Endodermal cell (in vitro differentiated cells): ENCODE measurements around the gene SYT2. TPM values are rescaled to one million over a fixed set of nuclear protein-coding genes. Genes with fewer than 3 reads are reported as not detected.

Source experiments
- DNase-seq: peaks from one replicate; pipeline ENCODE4 v3.0.0-alpha.2; 2017
- H3K27ac ChIP-seq: 2 replicates; pipeline ENCODE4 v1.5.1; 2013; ENCODE audit warnings: mild to moderate bottlenecking, low read depth, low read length, moderate library complexity
- H3K27me3 ChIP-seq: 2 replicates; pipeline ENCODE4 v1.6.1; 2013; ENCODE audit warnings: mild to moderate bottlenecking, low read length, moderate library complexity; ENCODE audit not compliant: insufficient read depth, control insufficient read depth, poor library complexity, severe bottlenecking
- H3K36me3 ChIP-seq: 2 replicates; pipeline ENCODE4 v1.7.0; 2013; ENCODE audit warnings: mild to moderate bottlenecking, low read length, moderate library complexity; ENCODE audit not compliant: control insufficient read depth, insufficient read depth
- H3K4me1 ChIP-seq: one replicate; pipeline ENCODE4 v1.7.0; 2013; ENCODE audit warnings: low read length; ENCODE audit not compliant: control insufficient read depth, insufficient read depth
- H3K4me3 ChIP-seq: 2 replicates; pipeline ENCODE4 v1.5.1; 2013; ENCODE audit warnings: mild to moderate bottlenecking, low read length, moderate library complexity
- H3K9ac ChIP-seq: 2 replicates; pipeline ENCODE4 v1.6.1; 2013; ENCODE audit warnings: mild to moderate bottlenecking, low read length, moderate library complexity; ENCODE audit not compliant: poor library complexity, severe bottlenecking; ENCODE audit errors: extremely low read depth
- H3K9me3 ChIP-seq: 2 replicates; pipeline ENCODE4 v1.6.1; 2013; ENCODE audit warnings: mild to moderate bottlenecking, low read length, moderate library complexity; ENCODE audit not compliant: control insufficient read depth
- H3K27ac Mint-ChIP-seq: 2 replicates; pipeline ENCODE4 v1.8.0; 2020; ENCODE audit warnings: mixed read lengths
- H3K27me3 Mint-ChIP-seq: 2 replicates; pipeline ENCODE4 v1.8.0; 2021; ENCODE audit warnings: mild to moderate bottlenecking, mixed read lengths; ENCODE audit not compliant: insufficient read depth
- H3K36me3 Mint-ChIP-seq: 2 replicates; pipeline ENCODE4 v1.8.0; 2020; ENCODE audit warnings: low read depth, mixed read lengths
- H3K4me1 Mint-ChIP-seq: 2 replicates; pipeline ENCODE4 v1.8.0; 2020; ENCODE audit warnings: mixed read lengths
- H3K4me3 Mint-ChIP-seq: 2 replicates; pipeline ENCODE4 v1.8.0; 2020; ENCODE audit warnings: mild to moderate bottlenecking, moderate library complexity, mixed read lengths
- H3K9me3 Mint-ChIP-seq: 2 replicates; pipeline ENCODE4 v1.8.0; 2020; ENCODE audit warnings: mild to moderate bottlenecking, mixed read lengths
- CTCF ChIP-seq: fragments of 200-600 bp; sonication (generic); conservative IDR thresholded peaks from 2 replicates; pipeline ENCODE4 v1.5.0; 2021; ENCODE audit warnings: antibody characterized with exemption, mild to moderate bottlenecking
- WGBS, 2 experiments: methylation state at CpG; one replicate each; pipeline versions ENCODE4 v1.1.5 to v1.1.7; 2013; ENCODE audit warnings: missing lambda C conversion rate in 2 of 2, mixed read lengths in 1 of 2; ENCODE audit not compliant: insufficient coverage in 1 of 2, insufficient read length in 1 of 2; 5-methylcytosine and 5-hydroxymethylcytosine counted together
- long read RNA-seq, 4 experiments: library from polyadenylated mRNA in 2 of 4; library from RNA in 1 of 4; library from capped mRNA in 1 of 4; stranded (forward) in 3 of 4; unstranded in 1 of 4; transcript quantifications; one replicate each; pipeline ENCODE4 v2.0.0, GENCODE V29; 2020 to 2021; ENCODE audit warnings: inconsistent platforms in 1 of 4
- polyA plus RNA-seq, 2 experiments: library from polyadenylated mRNA; stranded (reverse); fragments of 50-300 nt; gene quantifications; one replicate each; pipeline ENCODE4 v1.2.3, GENCODE V29; 2013
- total RNA-seq, 2 donors: library from RNA; stranded (reverse); fragmentation: NEBNext Ultra II Directional in 1 of 2; extraction: Animal tissue kit (Norgen Biotek cat#: 25700) in 1 of 2; gene quantifications; 2 replicates in 1 of 2; 3 replicates in 1 of 2; pipeline ENCODE4 v1.2.1, GENCODE V29; 2021

Gene SYT2
- 1 to 10 TPM; 2.9 to 4.4 TPM for total RNA-seq
- 12.0 TPM for polyA plus RNA-seq (2013, experiment 1 of 2)
- polyA plus RNA-seq (2013, experiment 2 of 2): 9.7 TPM
- long read RNA-seq, experiment 1, partial matches to known transcripts: 0 of 2 reads
- long read RNA-seq, experiment 1, other reads (novel, unspliced or antisense): 2 of 2 reads
- long read RNA-seq, experiment 2, full-length matches to known transcripts: 1 of 6 reads
- long read RNA-seq, experiment 2, partial matches to known transcripts: 0 of 6 reads
- long read RNA-seq, experiment 2, other reads (novel, unspliced or antisense): 5 of 6 reads
- long read RNA-seq, experiment 3, full-length matches to known transcripts: 3 of 12 reads
- long read RNA-seq, experiment 3, partial matches to known transcripts: 0 of 12 reads
- long read RNA-seq, experiment 3, other reads (novel, unspliced or antisense): 9 of 12 reads
- long read RNA-seq, experiment 4, partial matches to known transcripts: 1 of 2 reads
- long read RNA-seq, experiment 4, other reads (novel, unspliced or antisense): 1 of 2 reads

DNA sequence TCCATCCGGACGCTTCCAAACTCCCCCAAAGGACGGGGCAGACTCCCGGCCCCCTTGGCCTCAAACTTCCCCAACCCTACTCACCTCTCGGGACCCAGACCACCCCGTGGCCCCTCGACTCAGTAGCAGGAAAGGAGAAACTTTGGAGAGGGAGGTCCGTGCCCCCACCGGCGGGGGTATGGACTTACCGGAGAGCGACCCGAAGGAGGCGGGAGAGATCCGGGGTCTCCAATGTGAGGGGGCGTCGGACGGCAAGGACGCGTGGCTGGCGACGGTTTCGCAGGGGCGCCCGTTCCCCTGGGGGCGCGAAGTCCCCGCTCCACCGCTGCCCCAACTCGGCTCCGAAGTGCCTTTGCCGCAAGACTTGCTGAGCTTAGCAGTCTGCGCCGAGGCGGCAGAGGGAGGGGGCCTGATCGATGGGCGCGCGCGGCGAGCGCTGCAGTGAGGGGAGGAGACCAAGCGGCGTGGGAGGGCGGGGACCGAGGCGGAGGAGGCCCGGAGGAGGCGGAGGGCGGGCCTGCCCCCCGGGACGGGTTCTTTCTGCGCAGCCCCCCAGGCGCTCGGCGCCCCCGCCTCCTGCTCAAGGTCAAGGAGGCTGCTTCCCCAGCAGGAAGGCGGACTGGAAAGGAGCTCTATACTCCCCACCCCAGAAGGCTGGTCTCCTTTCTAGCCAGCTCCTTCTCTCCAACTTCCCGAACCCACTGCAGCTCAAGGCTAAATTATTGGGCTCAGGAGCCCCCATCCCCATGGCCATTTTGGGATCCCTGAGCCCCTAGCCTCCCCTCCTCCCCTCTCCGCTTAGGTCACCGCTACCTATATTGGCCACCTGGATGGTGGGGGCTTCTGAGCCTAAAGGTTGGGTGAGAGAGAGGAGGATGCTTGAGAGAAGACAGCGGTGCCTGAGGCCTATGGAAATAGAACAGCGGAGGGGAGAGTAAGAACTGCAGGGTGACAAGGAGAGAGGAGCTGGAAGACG is at the start of gene SYT2:
Gene SYT2, minus strand, starts transcription at position 385 of the 976 bp plus-strand sequence. CDS start 104,682 bp downstream, outside the sequence.
- H3K27me3 ChIP-seq: peaks cover 74% of the 10 kb centered on the region
- H3K27ac ChIP-seq: no peak within 1 kb of the TSS
- peaks cover 72% of the 10 kb centered on the region for H3K27me3 Mint-ChIP-seq
- H3K9ac ChIP-seq: no peak within 1 kb of the TSS
- no peaks in the 10 kb centered on the region for H3K9me3 ChIP-seq
- H3K4me1 ChIP-seq: no peaks in the 10 kb centered on the region
- DNase-seq: peak; percentile 85
- 6 to 7% methylated on average over 21 to 64 of the region's 64 CpGs for WGBS, 2 experiments
- peak within 1 kb of the TSS; percentile 48 for H3K27ac Mint-ChIP-seq
- peaks cover 8% of the 10 kb centered on the region for H3K4me1 Mint-ChIP-seq
- no peaks in the 10 kb centered on the region for H3K36me3 ChIP-seq
- H3K4me3 ChIP-seq: peak within 1 kb of the TSS; percentile 80
- H3K9me3 Mint-ChIP-seq: no peaks in the 10 kb centered on the region
- TF ChIP-seq CTCF: no peak
- H3K36me3 Mint-ChIP-seq: no peaks in the 10 kb centered on the region
- H3K4me3 Mint-ChIP-seq: peak within 1 kb of the TSS; percentile 59

- Histone ChIP-seq H3K27ac (no peak overlapping the region), H3K27me3 (no peaks in the 10 kb centered on the region), H3K4me3 (no peak overlapping the region), H3K9me3 (no peaks in the 10 kb centered on the region), H3K4me1 (no peaks in the 10 kb centered on the region), H3K36me3 (peaks cover 94% of the 10 kb centered on the region), H3K9ac (no peak overlapping the region)
- no peaks in the 10 kb centered on the region for H3K27me3 Mint-ChIP-seq
- H3K4me3 Mint-ChIP-seq: no peak overlapping the region
- no peaks in the 10 kb centered on the region for H3K9me3 Mint-ChIP-seq
- H3K27ac Mint-ChIP-seq: no peak overlapping the region
- DNase-seq: no peak
- peaks cover 89% of the 10 kb centered on the region for H3K36me3 Mint-ChIP-seq
- TF ChIP-seq CTCF: no peak
- H3K4me1 Mint-ChIP-seq: no peaks in the 10 kb centered on the region
- 96 to 100% methylated on average over 2 of the region's 2 CpGs for WGBS, 2 experiments
Observed at GRCh38 chr1:202756391-202756790, 46.1 kb upstream of the SYT2 start.

DNA sequence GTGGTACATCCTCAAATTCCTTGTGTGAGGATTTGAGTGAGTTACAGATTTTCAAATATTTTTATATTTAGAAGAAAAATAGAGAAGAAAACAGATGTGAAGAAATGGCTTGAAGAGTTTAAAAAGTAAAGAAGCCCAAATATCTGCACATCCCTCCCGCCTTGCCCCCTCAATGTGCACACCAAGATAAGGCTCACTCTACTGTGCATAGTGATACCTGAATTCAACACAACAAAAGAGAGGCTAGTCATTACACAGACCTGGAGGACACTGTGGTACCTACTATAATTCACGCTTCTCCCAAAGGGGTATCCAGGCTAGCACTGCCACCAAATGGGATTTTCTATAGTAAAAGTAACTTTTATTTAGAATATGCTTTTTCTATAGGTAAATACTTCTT is 44.0 kb upstream of the SYT2 start:
- Histone ChIP-seq H3K4me1 (no peaks in the 10 kb centered on the region), H3K4me3 (no peak overlapping the region), H3K9ac (no peak overlapping the region), H3K27ac (no peak overlapping the region), H3K36me3 (peaks cover 98% of the 10 kb centered on the region), H3K9me3 (no peaks in the 10 kb centered on the region), H3K27me3 (no peaks in the 10 kb centered on the region)
- no peak for TF ChIP-seq CTCF
- no peak for DNase-seq
- Mint-ChIP-seq H3K9me3 (no peaks in the 10 kb centered on the region), H3K4me3 (no peak overlapping the region), H3K27me3 (no peaks in the 10 kb centered on the region), H3K4me1 (no peaks in the 10 kb centered on the region), H3K36me3 (peaks cover 87% of the 10 kb centered on the region), H3K27ac (no peak overlapping the region)
- 91% methylated on average over 2 of the region's 2 CpGs; no CpG with 5 or more reads in 1 of the 2 experiments for WGBS, 2 experiments
